NCI-H2029 treated with DMSO at 0.1 percent for 48 hours (cell line): Measurements from ENCODE around the gene MYO1A.

Experiments
- DNase-seq: peaks from one replicate; lab custom pipeline; 2025; lab: John Stamatoyannopoulos, UW

The MYO1A gene

GRCh38 chr12:57012600-57013465 is 37.1 kb downstream of the MYO1A start:
- DNase-seq: no peak

GRCh38 chr12:57011438-57012424 is 38.2 kb downstream of the MYO1A start:
- no peak for DNase-seq

- no peak for DNase-seq
Measured at GRCh38 chr12:57010627-57011247, 39.2 kb downstream of the MYO1A start.

- DNase-seq: no peak
Measured at GRCh38 chr12:57009949-57010626, 39.8 kb downstream of the MYO1A start.

- DNase-seq: no peak
Measured at GRCh38 chr12:57008178-57008577, 41.8 kb downstream of the MYO1A start.

GRCh38 chr12:57006809-57007475 is 43.0 kb downstream of the MYO1A start:
- no peak for DNase-seq

GRCh38 chr12:57005980-57006808 is 43.7 kb downstream of the MYO1A start, which contains the start of gene ZBTB39:
Gene ZBTB39 (minus strand): TSS chr12:57006546. CDS start chr12:57004917, 1,629 bp downstream.
- no peak for DNase-seq

GRCh38 chr12:57004651-57005050 is 45.3 kb downstream of the MYO1A start:
- no peak for DNase-seq

- DNase-seq: no peak
Measured at GRCh38 chr12:57003395-57003794, 46.5 kb downstream of the MYO1A start.

- no peak for DNase-seq
Measured at GRCh38 chr12:57001448-57001906, 48.5 kb downstream of the MYO1A start.

GRCh38 chr12:57000393-57000792 is 49.5 kb downstream of the MYO1A start:
- no peak for DNase-seq

- DNase-seq: no peak
Measured at GRCh38 chr12:56999456-56999855, 50.5 kb downstream of the MYO1A start.

GRCh38 chr12:56998981-56999380 is 50.9 kb downstream of the MYO1A start:
- DNase-seq: no peak

- DNase-seq: no peak
Measured at GRCh38 chr12:56998316-56998715, 51.6 kb downstream of the MYO1A start.

GRCh38 chr12:56996793-56997545 is 53.0 kb downstream of the MYO1A start:
- no peak for DNase-seq

- no peak for DNase-seq
Measured at GRCh38 chr12:56995930-56996496, 53.9 kb downstream of the MYO1A start.

GRCh38 chr12:56995201-56995929 is 54.6 kb downstream of the MYO1A start:
- no peak for DNase-seq

GRCh38 chr12:56994231-56994746 is 55.6 kb downstream of the MYO1A start:
- DNase-seq: no peak
